HG03571 (cell line): ENCODE data around the gene TUBA8.

Experiments
- ATAC-seq: cut with Tn5 transposase; IDR thresholded peaks from one replicate; pipeline ENCODE4 v1.9.1; 2021; ENCODE audit not compliant: unreplicated experiment

The TUBA8 gene

GRCh38 chr22:18077087-18077638 lies 33.4 kb upstream of the TUBA8 start:
- peak; percentile 3 for ATAC-seq

- ATAC-seq, result peak; percentile 85
These were observed 32.8 kb upstream of the TUBA8 start, which contains the start of gene PEX26 for GRCh38 chr22:18077639-18078328. Gene PEX26, plus strand, starts transcription at chr22:18077990. Its CDS starts 387 bp downstream, at chr22:18078377.

GRCh38 chr22:18078329-18079041 lies 32.1 kb upstream of the TUBA8 start:
- ATAC-seq, result peak; percentile 25

- no peak for ATAC-seq
These were observed 30.8 kb upstream of the TUBA8 start for GRCh38 chr22:18079706-18080233.

GRCh38 chr22:18081416-18081815 lies 29.2 kb upstream of the TUBA8 start:
- ATAC-seq, result no peak

- ATAC-seq, result no peak
These were observed 28.1 kb upstream of the TUBA8 start for GRCh38 chr22:18082467-18082866.

- no peak for ATAC-seq
These were observed 27.2 kb upstream of the TUBA8 start for GRCh38 chr22:18083406-18083805.

- ATAC-seq, result no peak
These were observed 25.4 kb upstream of the TUBA8 start for GRCh38 chr22:18085188-18085587.

- no peak for ATAC-seq
These were observed 23.2 kb upstream of the TUBA8 start for GRCh38 chr22:18087350-18087855.

GRCh38 chr22:18088825-18089568 lies 21.6 kb upstream of the TUBA8 start:
- ATAC-seq, result peak; percentile 42

GRCh38 chr22:18090286-18090685 lies 20.3 kb upstream of the TUBA8 start:
- ATAC-seq, result no peak

- no peak for ATAC-seq
These were observed 19.1 kb upstream of the TUBA8 start for GRCh38 chr22:18091478-18091877.

- no peak for ATAC-seq
These were observed 18.6 kb upstream of the TUBA8 start for GRCh38 chr22:18091916-18092526.

- no peak for ATAC-seq
These were observed 16.9 kb upstream of the TUBA8 start for GRCh38 chr22:18093661-18094060.

- no peak for ATAC-seq
These were observed 15.4 kb upstream of the TUBA8 start for GRCh38 chr22:18095101-18095805.

GRCh38 chr22:18096823-18097222 lies 13.8 kb upstream of the TUBA8 start:
- no peak for ATAC-seq

GRCh38 chr22:18100781-18101180 lies 9.8 kb upstream of the TUBA8 start:
- ATAC-seq, result no peak

GRCh38 chr22:18101536-18101935 lies 9.1 kb upstream of the TUBA8 start:
- ATAC-seq, result no peak

GRCh38 chr22:18103527-18104269 lies 6.9 kb upstream of the TUBA8 start:
- no peak for ATAC-seq
